Ovary (tissue), 9 donors: Measurements from ENCODE around the gene ZCCHC3. TPM values are rescaled to one million over a fixed set of nuclear protein-coding genes. Genes with fewer than 3 reads are reported as not detected.

Experiments used
- DNase-seq, 5 donors: peaks; one replicate each; pipeline ENCODE4 v3.0.0-alpha.2; 2019 to 2020
- H3K27ac ChIP-seq, 2 donors: fragments of 200-600 bp; one replicate each; pipeline versions ENCODE4 v1.5.1 to v1.8.0; 2019 to 2022
- H3K27me3 ChIP-seq: fragments of 200-600 bp; one replicate; pipeline ENCODE4 v1.8.0; 2022
- H3K36me3 ChIP-seq: fragments of 200-600 bp; sonication (generic); one replicate; pipeline ENCODE4 v1.5.1; 2019
- H3K4me1 ChIP-seq: one replicate; pipeline ENCODE4 v1.8.1; 2013; ENCODE audit warnings: mild to moderate bottlenecking, moderate library complexity; ENCODE audit not compliant: insufficient read depth
- H3K4me3 ChIP-seq: fragments of 200-600 bp; sonication (generic); one replicate; pipeline ENCODE4 v1.5.1; 2017
- H3K9me3 ChIP-seq, 2 donors: fragments of 200-600 bp in 1 of 2; sonication (generic) in 1 of 2; one replicate each; pipeline versions ENCODE4 v1.5.1 to v1.8.1; 2013 to 2019; ENCODE audit warnings: mild to moderate bottlenecking in 1 of 2, moderate library complexity in 1 of 2
- CTCF ChIP-seq, 3 donors: fragments of 450-650 bp in 2 of 3; fragments of 200-600 bp in 1 of 3; IDR thresholded peaks; one replicate each; pipeline versions ENCODE4 v1.5.1 to v1.8.0; 2016 to 2022; ENCODE audit warnings: antibody characterized with exemption in 3 of 3, mild to moderate bottlenecking in 1 of 3
- EP300 ChIP-seq: sonication (generic); formaldehyde crosslinking; IDR thresholded peaks from one replicate; pipeline ENCODE4 v1.6.1; 2017; ENCODE audit warnings: antibody characterized with exemption
- POLR2A ChIP-seq: fragments of 450-650 bp; IDR thresholded peaks from one replicate; pipeline ENCODE4 v1.6.1; 2017; ENCODE audit warnings: antibody characterized with exemption, mild to moderate bottlenecking, moderate library complexity
- WGBS, 3 donors: extraction: QIAGEN DNeasy Blood & Tissue Kit in 1 of 3; methylation state at CpG; one replicate each; pipeline versions ENCODE4 v1.1.5 to v1.1.7; 2013 to 2017; 5-methylcytosine and 5-hydroxymethylcytosine counted together
- intact Hi-C, 4 donors: fragments of 100-400 bp; cut with DNase I; formaldehyde crosslinking; loops; one replicate each; pipeline versions ENCODE4 v1.11.0 to v1.15.1; 2022 to 2023
- polyA plus RNA-seq, 2 donors: library from polyadenylated mRNA; stranded (reverse); fragments of 200-250 nt in 1 of 2; fragments of 350-450 nt in 1 of 2; fragmentation: Illumina TruSeq in 1 of 2; extraction: RNeasy Lipid Tissue Mini Kit (QIAGEN cat#74804) in 1 of 2; gene quantifications; one replicate each; pipeline ENCODE4 v1.2.3, GENCODE V29; 2013 to 2014
- total RNA-seq, 7 donors: library from RNA; depleted of rRNA in 2 of 7; stranded (reverse); fragments of >200 nt in 2 of 7; fragmentation: NEBNext Ultra II Directional in 3 of 7; extraction: Animal tissue kit (Norgen Biotek cat#: 25700) in 3 of 7; gene quantifications; one replicate each; pipeline versions ENCODE4 v1.1.0 to v1.2.4, GENCODE V29; 2016 to 2023
- donor health status: DM: no; HTN: no; CAD: no; lungs with moderate emphysema.
- donor health status: DM: no; HTN: no; CAD: no.
- donor health status: Bipolar disorder and iron deficiency.
- donor health status: DM: yes; HTN: yes; CAD: no.
- donor health status: DM: no; HTN: no; CAD: no.
- donor health status: DM: yes; HTN: yes; CAD: no.

The ZCCHC3 gene
- total and polyA plus RNA-seq, 9 donors: 13.6 to 28.1 (median 23.1) TPM

GRCh38 chr20:311609-312008 lies 14.2 kb downstream of the ZCCHC3 start:
- H3K36me3 ChIP-seq: no peaks in the 10 kb centered on the region
- TF ChIP-seq EP300 (no peak), POLR2A (no peak), CTCF (IDR thresholded peaks at IDR 0.05) (no peak)
- WGBS, 3 donors: 86 to 92% (median 88%) methylated on average over 7 of the region's 7 CpGs
- peak in 1 of 5 donors; percentile 23 for DNase-seq
- no peaks in the 10 kb centered on the region for H3K9me3 ChIP-seq
- intact Hi-C loops: no loop called here
- no peaks in the 10 kb centered on the region for H3K4me1 ChIP-seq
- no peak overlapping the region for H3K27ac ChIP-seq
- H3K27me3 ChIP-seq: no peaks in the 10 kb centered on the region
- H3K4me3 ChIP-seq: no peak overlapping the region

- H3K4me3 ChIP-seq: no peak overlapping the region
- no peaks in the 10 kb centered on the region for H3K36me3 ChIP-seq
- no peaks in the 10 kb centered on the region for H3K9me3 ChIP-seq
- H3K4me1 ChIP-seq: no peaks in the 10 kb centered on the region
- no peak for DNase-seq
- H3K27ac ChIP-seq: no peak overlapping the region
- intact Hi-C loops: no loop called here
- no peaks in the 10 kb centered on the region for H3K27me3 ChIP-seq
- TF ChIP-seq EP300 (no peak), POLR2A (no peak), CTCF (IDR thresholded peaks at IDR 0.05) (no peak)
- 93 to 96% (median 95%) methylated on average over 8 of the region's 8 CpGs for WGBS, 3 donors
These were observed 14.7 kb downstream of the ZCCHC3 start for GRCh38 chr20:312067-312466.

- TF ChIP-seq CTCF (IDR thresholded peaks at IDR 0.05): no peak
- no peaks in the 10 kb centered on the region for H3K4me1 ChIP-seq
- 17 to 50% (median 48%) methylated on average over 1 of the region's 1 CpG for WGBS, 3 donors
- H3K4me3 ChIP-seq: no peak overlapping the region
- intact Hi-C loops: no loop called here
- no peaks in the 10 kb centered on the region for H3K27me3 ChIP-seq
- H3K27ac ChIP-seq: no peak overlapping the region
- no peaks in the 10 kb centered on the region for H3K36me3 ChIP-seq
- DNase-seq: no peak
- H3K9me3 ChIP-seq: no peaks in the 10 kb centered on the region
These were observed 15.5 kb downstream of the ZCCHC3 start for GRCh38 chr20:312866-313265.

- 90 to 95% (median 92%) methylated on average over 5 of the region's 5 CpGs for WGBS, 3 donors
- no peak overlapping the region for H3K4me3 ChIP-seq
- H3K9me3 ChIP-seq: no peaks in the 10 kb centered on the region
- no peaks in the 10 kb centered on the region for H3K27me3 ChIP-seq
- no peak overlapping the region for H3K27ac ChIP-seq
- DNase-seq: peak in 1 of 5 donors; percentile 18
- no peak for TF ChIP-seq POLR2A
- TF ChIP-seq EP300: no peak
- no peak for TF ChIP-seq CTCF (IDR thresholded peaks at IDR 0.05)
- no peaks in the 10 kb centered on the region for H3K36me3 ChIP-seq
- intact Hi-C loops: no loop called here
- no peaks in the 10 kb centered on the region for H3K4me1 ChIP-seq
These were observed 16.0 kb downstream of the ZCCHC3 start for GRCh38 chr20:313402-313801.

GRCh38 chr20:313948-314347 lies 16.6 kb downstream of the ZCCHC3 start:
- Histone ChIP-seq H3K4me1 (no peaks in the 10 kb centered on the region), H3K36me3 (no peaks in the 10 kb centered on the region), H3K9me3 (no peaks in the 10 kb centered on the region), H3K27me3 (no peaks in the 10 kb centered on the region), H3K4me3 (no peak overlapping the region), H3K27ac (no peak overlapping the region)
- DNase-seq: no peak
- TF ChIP-seq CTCF (IDR thresholded peaks at IDR 0.05): no peak
- no peak for TF ChIP-seq POLR2A
- TF ChIP-seq EP300: no peak
- intact Hi-C loops: no loop called here
